NB4 (cell line): ENCODE results near the gene SMAD5.
A peak's percentile ranks its signal among the peaks of the same experiment; 100 is the strongest.

Source experiments
- DNase-seq: peaks from one replicate; pipeline ENCODE4 v3.0.0; 2010; ENCODE audit warnings: low read depth
- H3K4me3 ChIP-seq: one replicate; pipeline ENCODE4 v1.5.1; 2011; ENCODE audit warnings: mild to moderate bottlenecking, low read depth, low read length, moderate library complexity
- MYC ChIP-seq: IDR thresholded peaks from 2 replicates; pipeline ENCODE4 v1.6.1; 2011; ENCODE audit warnings: low read depth, low read length
- POLR2A ChIP-seq: IDR thresholded peaks from 2 replicates; pipeline ENCODE4 v1.6.1; 2011; ENCODE audit warnings: mild to moderate bottlenecking; ENCODE audit not compliant: insufficient read length; ENCODE audit errors: extremely low read depth
- TF ChIP-seq, protein P1 (sequence below): IDR thresholded peaks from one replicate; pipeline ENCODE4 v1.5.1; 2012; ENCODE audit warnings: low read depth, low read length
- TF ChIP-seq, protein P2 (sequence below): IDR thresholded peaks from 2 replicates; pipeline ENCODE4 v1.6.1; 2011; ENCODE audit warnings: low read depth, low read length

The SMAD5 gene

GRCh38 chr5:136166909-136167308 lies 34.3 kb downstream of the SMAD5 start:
- no peak for DNase-seq
- no peak overlapping the region for H3K4me3 ChIP-seq
- TF ChIP-seq, protein P1, sequence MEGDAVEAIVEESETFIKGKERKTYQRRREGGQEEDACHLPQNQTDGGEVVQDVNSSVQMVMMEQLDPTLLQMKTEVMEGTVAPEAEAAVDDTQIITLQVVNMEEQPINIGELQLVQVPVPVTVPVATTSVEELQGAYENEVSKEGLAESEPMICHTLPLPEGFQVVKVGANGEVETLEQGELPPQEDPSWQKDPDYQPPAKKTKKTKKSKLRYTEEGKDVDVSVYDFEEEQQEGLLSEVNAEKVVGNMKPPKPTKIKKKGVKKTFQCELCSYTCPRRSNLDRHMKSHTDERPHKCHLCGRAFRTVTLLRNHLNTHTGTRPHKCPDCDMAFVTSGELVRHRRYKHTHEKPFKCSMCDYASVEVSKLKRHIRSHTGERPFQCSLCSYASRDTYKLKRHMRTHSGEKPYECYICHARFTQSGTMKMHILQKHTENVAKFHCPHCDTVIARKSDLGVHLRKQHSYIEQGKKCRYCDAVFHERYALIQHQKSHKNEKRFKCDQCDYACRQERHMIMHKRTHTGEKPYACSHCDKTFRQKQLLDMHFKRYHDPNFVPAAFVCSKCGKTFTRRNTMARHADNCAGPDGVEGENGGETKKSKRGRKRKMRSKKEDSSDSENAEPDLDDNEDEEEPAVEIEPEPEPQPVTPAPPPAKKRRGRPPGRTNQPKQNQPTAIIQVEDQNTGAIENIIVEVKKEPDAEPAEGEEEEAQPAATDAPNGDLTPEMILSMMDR = no peak

GRCh38 chr5:136169218-136169617 lies 36.6 kb downstream of the SMAD5 start:
- TF ChIP-seq, protein P2, sequence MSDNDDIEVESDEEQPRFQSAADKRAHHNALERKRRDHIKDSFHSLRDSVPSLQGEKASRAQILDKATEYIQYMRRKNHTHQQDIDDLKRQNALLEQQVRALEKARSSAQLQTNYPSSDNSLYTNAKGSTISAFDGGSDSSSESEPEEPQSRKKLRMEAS = no peak
- no peak for TF ChIP-seq POLR2A
- TF ChIP-seq MYC = no peak
- TF ChIP-seq, protein P1 = no peak
- no peak overlapping the region for H3K4me3 ChIP-seq
- DNase-seq = no peak

DNA sequence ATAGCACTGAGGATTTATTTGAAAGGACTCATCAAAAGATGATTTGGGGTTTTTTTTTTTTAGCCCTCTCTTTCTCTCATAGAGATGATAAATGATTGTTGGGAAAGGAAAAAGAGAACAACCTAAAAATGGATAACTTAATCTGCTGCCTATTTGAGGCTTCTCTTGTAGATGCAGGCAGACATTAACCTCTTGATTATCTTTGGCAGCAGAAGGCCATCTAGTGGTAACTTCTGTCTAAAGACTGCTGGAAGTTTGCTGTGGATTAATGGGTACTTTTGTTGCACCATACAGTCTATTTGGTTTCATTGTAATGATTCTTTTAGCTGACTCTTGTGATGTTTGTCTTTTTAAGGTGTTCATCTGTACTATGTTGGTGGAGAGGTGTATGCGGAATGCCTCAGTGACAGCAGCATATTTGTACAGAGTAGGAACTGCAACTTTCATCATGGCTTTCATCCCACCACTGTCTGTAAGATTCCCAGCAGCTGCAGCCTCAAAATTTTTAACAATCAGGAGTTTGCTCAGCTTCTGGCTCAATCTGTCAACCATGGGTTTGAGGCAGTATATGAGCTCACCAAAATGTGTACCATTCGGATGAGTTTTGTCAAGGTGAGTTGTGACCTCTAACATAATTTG lies 41.5 kb downstream of the SMAD5 start:
- TF ChIP-seq, protein P1 = peak; percentile 30
- TF ChIP-seq, protein P2 = no peak
- no peak for TF ChIP-seq MYC
- DNase-seq = peak; percentile 52

GRCh38 chr5:136182618-136183017 lies 50.0 kb downstream of the SMAD5 start:
- no peak for DNase-seq
- TF ChIP-seq POLR2A = no peak
- TF ChIP-seq, protein P2 = no peak
- TF ChIP-seq MYC = no peak
- TF ChIP-seq, protein P1 = no peak
- no peak overlapping the region for H3K4me3 ChIP-seq

More for the DNA sequence above, 41.5 kb downstream of the SMAD5 start:
- no peak overlapping the region for H3K4me3 ChIP-seq

- no peak for DNase-seq
- no peak for TF ChIP-seq POLR2A
- TF ChIP-seq, protein P2 = no peak
- no peak for TF ChIP-seq MYC
- TF ChIP-seq, protein P1 = no peak
- H3K4me3 ChIP-seq = no peak overlapping the region
These were observed 53.5 kb downstream of the SMAD5 start for GRCh38 chr5:136185974-136186665.

- no peak for DNase-seq
- H3K4me3 ChIP-seq = no peak overlapping the region
- TF ChIP-seq, protein P1 = no peak
- TF ChIP-seq MYC (no peak), POLR2A (no peak)
- TF ChIP-seq, protein P2 = no peak
These were observed 54.2 kb downstream of the SMAD5 start for GRCh38 chr5:136186796-136187195.
